ENCODE data around the gene PTGFRN. TPM values are rescaled to one million over a fixed set of nuclear protein-coding genes. Genes with fewer than 3 reads are reported as not detected.

PTGFRN gene
- total RNA-seq, 5 donors from 2014 or later (not counting 1 experiment from before 2014, with no cell fraction given): 0.53 to 0.79 (median 0.63) TPM

- no peaks in the 10 kb centered on the region for H3K36me3 ChIP-seq (ENCODE audit: control insufficient read depth in 2 of 2, extremely low read depth in 1 of 2, insufficient read depth in 1 of 2, low read length in 1 of 2)
- 83% methylated on average over 3 of the region's 7 CpGs for WGBS (ENCODE audit: insufficient coverage)
- H3K27ac ChIP-seq (ENCODE audit: low read length): no peak overlapping the region
- ChIA-PET CTCF (no interaction called here), POLR2A (interaction anchor here (0.6 kb wide), 2 partner anchors 42 to 103 kb away, joined by 3 to 5 read pairs; no protein-coding TSS in a partner anchor)
- H3K27me3 ChIP-seq (replicated peaks in 1 of 2; ENCODE audit: control insufficient read depth in 2 of 2, extremely low read depth in 1 of 2, insufficient read depth in 2 of 2, low read length in 1 of 2): no peaks in the 10 kb centered on the region
- Mint-ChIP-seq H3K4me1 (no peaks in the 10 kb centered on the region), H3K27ac (no peak overlapping the region), H3K4me3 (no peak overlapping the region), H3K27me3 (no peaks in the 10 kb centered on the region), H3K9me3 (no peaks in the 10 kb centered on the region), H3K36me3 (no peaks in the 10 kb centered on the region)
- ATAC-seq (replicated peaks in 1 of 4): no peak
- DNase-seq: no peak
- no peaks in the 10 kb centered on the region for H3K4me1 ChIP-seq (ENCODE audit: control insufficient read depth in 1 of 2, extremely low read depth in 1 of 2, insufficient read depth in 2 of 2, low read length in 2 of 2)
- H3K9me3 ChIP-seq: no peaks in the 10 kb centered on the region
- no peak overlapping the region for H3K4me3 ChIP-seq (ENCODE audit: control insufficient read depth in 1 of 2, extremely low read depth in 1 of 2, low read length in 1 of 2)
Measured at GRCh38 chr1:116956378-116956777, 46.7 kb downstream of the PTGFRN start.

DNA sequence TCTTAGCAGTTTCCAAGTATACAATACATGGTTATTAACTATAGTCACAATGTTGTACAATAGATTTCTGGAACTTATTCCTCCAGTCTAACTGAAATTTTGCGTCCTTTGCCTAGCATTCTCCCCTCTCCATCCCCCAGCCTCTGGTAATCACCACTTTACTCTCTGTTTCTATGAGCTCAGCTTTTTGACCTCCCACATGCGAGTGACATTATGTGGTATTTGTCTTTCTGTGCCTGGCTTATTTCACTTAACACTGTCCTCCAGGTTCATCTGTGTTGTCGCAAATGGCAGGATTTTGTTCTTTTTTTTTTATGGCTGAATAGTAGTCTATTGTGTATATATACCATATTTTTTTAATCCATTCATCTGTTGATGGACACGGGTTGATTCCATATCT, 47.9 kb downstream of the PTGFRN start:
- no peaks in the 10 kb centered on the region for H3K4me1 Mint-ChIP-seq
- H3K36me3 ChIP-seq (ENCODE audit: control insufficient read depth in 2 of 2, extremely low read depth in 1 of 2, insufficient read depth in 1 of 2, low read length in 1 of 2): no peaks in the 10 kb centered on the region
- CTCF ChIA-PET: no interaction called here
- no peaks in the 10 kb centered on the region for H3K9me3 Mint-ChIP-seq
- ATAC-seq (replicated peaks in 1 of 4): no peak
- H3K27me3 ChIP-seq (replicated peaks in 1 of 2; ENCODE audit: control insufficient read depth in 2 of 2, extremely low read depth in 1 of 2, insufficient read depth in 2 of 2, low read length in 1 of 2): no peaks in the 10 kb centered on the region
- no peak overlapping the region for H3K4me3 ChIP-seq (ENCODE audit: control insufficient read depth in 1 of 2, extremely low read depth in 1 of 2, low read length in 1 of 2)
- H3K9me3 ChIP-seq: no peaks in the 10 kb centered on the region
- H3K27ac Mint-ChIP-seq: no peak overlapping the region
- H3K4me1 ChIP-seq (ENCODE audit: control insufficient read depth in 1 of 2, extremely low read depth in 1 of 2, insufficient read depth in 2 of 2, low read length in 2 of 2): peaks cover 2% of the 10 kb centered on the region in 2 experiments
- POLR2A ChIA-PET: no interaction called here
- H3K27me3 Mint-ChIP-seq: no peaks in the 10 kb centered on the region
- H3K4me3 Mint-ChIP-seq: no peak overlapping the region
- H3K36me3 Mint-ChIP-seq: no peaks in the 10 kb centered on the region
- no peak overlapping the region for H3K27ac ChIP-seq (ENCODE audit: low read length)
- WGBS (ENCODE audit: insufficient coverage): no CpG with 5 or more reads among the region's 4 CpGs
- DNase-seq: no peak

- H3K9me3 ChIP-seq: no peaks in the 10 kb centered on the region
- DNase-seq (no peak), ATAC-seq (replicated peaks in 1 of 4) (no peak)
- ChIA-PET CTCF (no interaction called here), POLR2A (no interaction called here)
- Mint-ChIP-seq H3K4me1 (no peaks in the 10 kb centered on the region), H3K36me3 (no peaks in the 10 kb centered on the region), H3K4me3 (no peak overlapping the region), H3K27ac (no peak overlapping the region), H3K27me3 (no peaks in the 10 kb centered on the region), H3K9me3 (no peaks in the 10 kb centered on the region)
- no peak overlapping the region for H3K27ac ChIP-seq (ENCODE audit: low read length)
- H3K36me3 ChIP-seq (ENCODE audit: control insufficient read depth in 2 of 2, extremely low read depth in 1 of 2, insufficient read depth in 1 of 2, low read length in 1 of 2): no peaks in the 10 kb centered on the region
- H3K4me1 ChIP-seq (ENCODE audit: control insufficient read depth in 1 of 2, extremely low read depth in 1 of 2, insufficient read depth in 2 of 2, low read length in 2 of 2): peaks cover 7% of the 10 kb centered on the region in 2 experiments
- WGBS (ENCODE audit: insufficient coverage): 100% methylated on average over 2 of the region's 4 CpGs
- no peak overlapping the region for H3K4me3 ChIP-seq (ENCODE audit: control insufficient read depth in 1 of 2, extremely low read depth in 1 of 2, low read length in 1 of 2)
- H3K27me3 ChIP-seq (replicated peaks in 1 of 2; ENCODE audit: control insufficient read depth in 2 of 2, extremely low read depth in 1 of 2, insufficient read depth in 2 of 2, low read length in 1 of 2): no peaks in the 10 kb centered on the region
Measured at GRCh38 chr1:116958110-116958509, 48.4 kb downstream of the PTGFRN start.

GRCh38 chr1:116958977-116959376, 49.3 kb downstream of the PTGFRN start:
- Histone ChIP-seq H3K4me1 (ENCODE audit: control insufficient read depth in 1 of 2, extremely low read depth in 1 of 2, insufficient read depth in 2 of 2, low read length in 2 of 2) (peaks cover 9 to 11% of the 10 kb centered on the region in 2 experiments), H3K4me3 (ENCODE audit: control insufficient read depth in 1 of 2, extremely low read depth in 1 of 2, low read length in 1 of 2) (no peak overlapping the region), H3K36me3 (ENCODE audit: control insufficient read depth in 2 of 2, extremely low read depth in 1 of 2, insufficient read depth in 1 of 2, low read length in 1 of 2) (no peaks in the 10 kb centered on the region), H3K27ac (ENCODE audit: low read length) (no peak overlapping the region), H3K9me3 (no peaks in the 10 kb centered on the region), H3K27me3 (replicated peaks in 1 of 2; ENCODE audit: control insufficient read depth in 2 of 2, extremely low read depth in 1 of 2, insufficient read depth in 2 of 2, low read length in 1 of 2) (no peaks in the 10 kb centered on the region)
- WGBS (ENCODE audit: insufficient coverage): 38% methylated on average over 1 of the region's 2 CpGs
- DNase-seq (no peak), ATAC-seq (replicated peaks in 1 of 4) (no peak)
- Mint-ChIP-seq H3K27ac (no peak overlapping the region), H3K36me3 (no peaks in the 10 kb centered on the region), H3K27me3 (no peaks in the 10 kb centered on the region), H3K4me1 (no peaks in the 10 kb centered on the region), H3K9me3 (no peaks in the 10 kb centered on the region), H3K4me3 (no peak overlapping the region)
- CTCF ChIA-PET: no interaction called here
- POLR2A ChIA-PET: no interaction called here

DNA sequence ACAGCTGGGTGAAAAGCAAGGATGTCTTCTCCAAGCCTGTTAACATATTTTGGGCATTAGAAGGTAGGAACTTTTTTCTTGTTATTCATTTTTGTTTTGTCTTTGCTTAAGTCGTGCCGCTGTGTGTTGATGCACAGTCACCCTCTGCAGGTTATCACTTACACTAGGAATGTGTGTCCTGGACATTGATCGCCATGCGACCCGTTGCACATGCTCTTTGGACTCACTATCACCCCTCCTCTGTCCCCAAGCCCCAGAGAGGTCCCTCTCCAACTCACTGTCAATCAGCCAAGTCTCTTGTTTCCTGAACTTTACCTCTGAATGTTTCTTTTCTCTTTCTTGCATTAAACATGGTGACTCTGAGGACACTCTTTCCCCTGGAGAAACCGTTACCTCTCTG, 51.9 kb downstream of the PTGFRN start:
- Histone ChIP-seq H3K27ac (ENCODE audit: low read length) (no peak overlapping the region), H3K36me3 (ENCODE audit: control insufficient read depth in 2 of 2, extremely low read depth in 1 of 2, insufficient read depth in 1 of 2, low read length in 1 of 2) (no peaks in the 10 kb centered on the region), H3K4me1 (ENCODE audit: control insufficient read depth in 1 of 2, extremely low read depth in 1 of 2, insufficient read depth in 2 of 2, low read length in 2 of 2) (peaks cover 9 to 11% of the 10 kb centered on the region in 2 experiments), H3K4me3 (ENCODE audit: control insufficient read depth in 1 of 2, extremely low read depth in 1 of 2, low read length in 1 of 2) (no peak overlapping the region), H3K27me3 (replicated peaks in 1 of 2; ENCODE audit: control insufficient read depth in 2 of 2, extremely low read depth in 1 of 2, insufficient read depth in 2 of 2, low read length in 1 of 2) (no peaks in the 10 kb centered on the region), H3K9me3 (no peaks in the 10 kb centered on the region)
- Mint-ChIP-seq H3K4me3 (no peak overlapping the region), H3K36me3 (no peaks in the 10 kb centered on the region), H3K27me3 (no peaks in the 10 kb centered on the region), H3K9me3 (no peaks in the 10 kb centered on the region), H3K27ac (no peak overlapping the region), H3K4me1 (peaks cover 0 to 3% (median 0%) of the 10 kb centered on the region in 3 donors)
- CTCF ChIA-PET: no interaction called here
- DNase-seq: no peak
- POLR2A ChIA-PET: no interaction called here
- no peak for ATAC-seq (replicated peaks in 1 of 4)
- 94% methylated on average over 6 of the region's 6 CpGs for WGBS (ENCODE audit: insufficient coverage)

GRCh38 chr1:116962987-116963639, 53.4 kb downstream of the PTGFRN start:
- CTCF ChIA-PET: no interaction called here
- no peaks in the 10 kb centered on the region for H3K36me3 Mint-ChIP-seq

More at GRCh38 chr1:116962987-116963639, 53.4 kb downstream of the PTGFRN start:
- peaks cover 0 to 3% (median 0%) of the 10 kb centered on the region in 3 donors for H3K4me1 Mint-ChIP-seq
- ATAC-seq (replicated peaks in 1 of 4) (peak; percentile 27 to 70 (median 51)), DNase-seq (peak in 2 of 35 experiments; percentile 9 to 23)
- no peak overlapping the region for H3K4me3 Mint-ChIP-seq
- H3K27ac Mint-ChIP-seq: no peak overlapping the region
- Histone ChIP-seq H3K36me3 (ENCODE audit: control insufficient read depth in 2 of 2, extremely low read depth in 1 of 2, insufficient read depth in 1 of 2, low read length in 1 of 2) (no peaks in the 10 kb centered on the region), H3K4me3 (ENCODE audit: control insufficient read depth in 1 of 2, extremely low read depth in 1 of 2, low read length in 1 of 2) (no peak overlapping the region), H3K27ac (ENCODE audit: low read length) (no peak overlapping the region), H3K27me3 (replicated peaks in 1 of 2; ENCODE audit: control insufficient read depth in 2 of 2, extremely low read depth in 1 of 2, insufficient read depth in 2 of 2, low read length in 1 of 2) (no peaks in the 10 kb centered on the region), H3K9me3 (no peaks in the 10 kb centered on the region), H3K4me1 (ENCODE audit: control insufficient read depth in 1 of 2, extremely low read depth in 1 of 2, insufficient read depth in 2 of 2, low read length in 2 of 2) (peaks cover 9 to 11% of the 10 kb centered on the region in 2 experiments)
- no peaks in the 10 kb centered on the region for H3K9me3 Mint-ChIP-seq
- POLR2A ChIA-PET: interaction anchor here in 1 of 2 donors (0.7 kb wide), 1 partner anchor 442 kb away, joined by 3 read pairs; no protein-coding TSS in a partner anchor
- 75% methylated on average over 2 of the region's 4 CpGs for WGBS (ENCODE audit: insufficient coverage)
- no peaks in the 10 kb centered on the region for H3K27me3 Mint-ChIP-seq

Measured in T-cell (primary cell).